NCI-H446 (cell line): Measurements from ENCODE around the gene QSOX2.

Experiments used
- DNase-seq, 2 experiments: peaks; one replicate each; lab custom pipeline; 2025; lab: John Stamatoyannopoulos, UW

The QSOX2 gene

GRCh38 chr9:136172412-136173079, 73.1 kb downstream of the QSOX2 start:
- DNase-seq, result no peak

- DNase-seq, result no peak
These were observed 73.7 kb downstream of the QSOX2 start for GRCh38 chr9:136171801-136172411.

- no peak for DNase-seq
These were observed 74.4 kb downstream of the QSOX2 start for GRCh38 chr9:136171009-136171800.

GRCh38 chr9:136170006-136170901, 75.4 kb downstream of the QSOX2 start:
- no peak for DNase-seq

GRCh38 chr9:136169495-136169894, 76.1 kb downstream of the QSOX2 start:
- DNase-seq, result no peak

GRCh38 chr9:136163248-136163850, 82.3 kb downstream of the QSOX2 start:
- DNase-seq, result no peak

GRCh38 chr9:136160995-136161610, 84.5 kb downstream of the QSOX2 start:
- no peak for DNase-seq

GRCh38 chr9:136160381-136160841, 85.2 kb downstream of the QSOX2 start:
- no peak for DNase-seq

- no peak for DNase-seq
These were observed 85.8 kb downstream of the QSOX2 start for GRCh38 chr9:136159851-136160250.

GRCh38 chr9:136157477-136158265, 87.9 kb downstream of the QSOX2 start:
- no peak for DNase-seq
